Measurements from ENCODE around the gene DCC. TPM values are rescaled to one million over a fixed set of nuclear protein-coding genes. Genes with fewer than 3 reads are reported as not detected.

Gene DCC
- total and polyA plus RNA-seq, 2 of the 8 experiments (the other 6 are each of a cell fraction or from before 2014, with no cell fraction given), result 0.14 to 1.4 TPM

DNA sequence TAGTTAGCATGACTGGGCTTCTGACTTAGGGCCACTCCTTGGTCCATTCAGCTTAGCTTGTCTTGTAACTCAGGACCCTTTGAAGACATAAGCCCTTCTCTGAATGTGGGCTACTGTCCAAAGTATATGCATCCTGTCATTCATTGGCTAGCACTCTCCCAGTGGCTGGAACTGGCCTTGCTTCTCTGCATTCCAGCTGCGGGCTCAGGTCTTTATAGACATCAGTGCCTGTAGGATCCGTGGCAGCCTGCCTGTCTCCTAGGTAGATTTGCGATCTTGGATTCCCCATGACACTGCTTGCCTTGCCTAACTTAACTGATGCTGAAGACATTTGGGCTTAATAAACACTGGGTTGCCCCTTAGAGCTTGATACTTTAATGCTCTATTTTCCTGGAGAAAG, 170.1 kb downstream of the DCC start:
- Histone ChIP-seq H4K91ac (replicated peaks; ENCODE audit: insufficient read length, low read length) (no peak overlapping the region), H3K4me2 (ENCODE audit: insufficient read depth in 1 of 2, low read depth in 2 of 2, low read length in 2 of 2) (no peak overlapping the region), H2BK120ac (replicated peaks; ENCODE audit: low read depth, low read length) (no peak overlapping the region), H3K4me3 (ENCODE audit: extremely low read depth in 1 of 4, insufficient read depth in 2 of 4, low read depth in 3 of 4, low read length in 4 of 4) (no peak overlapping the region), H3K79me2 (ENCODE audit: control insufficient read depth in 1 of 2, insufficient read depth in 2 of 2, low read length in 2 of 2) (no peaks in the 10 kb centered on the region), H2BK15ac (ENCODE audit: low read length) (no peak overlapping the region), H4K20me1 (replicated peaks in 1 of 2; ENCODE audit: control insufficient read depth in 1 of 2, insufficient read depth in 2 of 2, low read length in 2 of 2) (no peaks in the 10 kb centered on the region), H3K23ac (ENCODE audit: insufficient read length) (no peak overlapping the region), H2BK5ac (ENCODE audit: low read depth, low read length) (no peak overlapping the region), H3K14ac (ENCODE audit: insufficient read length) (no peak overlapping the region), H3K79me1 (ENCODE audit: low read depth, low read length) (no peaks in the 10 kb centered on the region), H3K4ac (replicated peaks; ENCODE audit: insufficient read length, low read depth, low read length) (no peak overlapping the region), H3K36me3 (ENCODE audit: control insufficient read depth in 2 of 4, insufficient read depth in 4 of 4, low read length in 3 of 4) (no peaks in the 10 kb centered on the region; a peak in 1 of 8 replicates), H3K9me3 (ENCODE audit: insufficient read depth in 2 of 2, low read depth in 1 of 2, low read length in 1 of 2) (no peaks in the 10 kb centered on the region), H4K5ac (ENCODE audit: insufficient read length, low read depth, low read length) (no peak overlapping the region), H3K27me3 (replicated peaks in 1 of 4; ENCODE audit: control insufficient read depth in 3 of 4, extremely low read depth in 1 of 4, insufficient read depth in 3 of 4, low read length in 3 of 4) (no peaks in the 10 kb centered on the region), H3K23me2 (ENCODE audit: low read depth, low read length) (no peaks in the 10 kb centered on the region), H2AK5ac (ENCODE audit: low read depth, low read length) (no peak overlapping the region), H2BK12ac (ENCODE audit: low read depth, low read length) (no peak overlapping the region), H3K18ac (ENCODE audit: extremely low read depth, low read length) (no peak overlapping the region), H3K4me1 (replicated peaks in 1 of 4; ENCODE audit: control insufficient read depth in 3 of 4, insufficient read depth in 4 of 4, low read length in 3 of 4) (no peaks in the 10 kb centered on the region), H2AFZ (ENCODE audit: low read length) (no peak overlapping the region), H3K27ac (ENCODE audit: low read depth, low read length) (no peak overlapping the region), H3K9ac (replicated peaks in 1 of 4; ENCODE audit: extremely low read depth in 1 of 4, low read depth in 3 of 4, low read length in 3 of 4) (no peak overlapping the region), H2BK20ac (ENCODE audit: low read length) (no peak overlapping the region), H4K8ac (ENCODE audit: extremely low read depth, insufficient read depth, low read length) (no peak overlapping the region), H3K56ac (replicated peaks; ENCODE audit: insufficient read length, low read depth, low read length) (no peak overlapping the region)
- WGBS, 2 experiments (ENCODE audit: extremely low coverage in 1 of 2, insufficient coverage in 1 of 2, insufficient read length in 1 of 2, insufficient replicate concordance in 2 of 2, low coverage in 1 of 2, low lambda C conversion rate in 2 of 2, missing lambda C conversion rate in 1 of 2), result 93% methylated on average over 3 of the region's 3 CpGs; no CpG with 5 or more reads in 1 of the 2 experiments
- ChIA-PET CTCF (ENCODE audit: partially characterized antibody) (interaction anchor here (0.6 to 1.2 kb wide), 4 partner anchors 15 to 205 kb away, joined by 3 to 5 read pairs (median 3); no protein-coding TSS in a partner anchor), POLR2A (ENCODE audit: partially characterized antibody) (no interaction called here)
- no peak for DNase-seq (ENCODE audit: low read depth in 1 of 2, low spot score in 2 of 2)
- no peak for TF ChIP-seq CHD2 (IDR thresholded peaks at IDR 0.05; ENCODE audit: low read length)
- TF ChIP-seq HDAC6 (IDR thresholded peaks at IDR 0.05; ENCODE audit: low read depth, low read length), result no peak
- TF ChIP-seq TCF12 (IDR thresholded peaks at IDR 0.05; ENCODE audit: low read depth, low read length), result no peak
- no peak for TF ChIP-seq HDAC2 (IDR thresholded peaks at IDR 0.05; ENCODE audit: borderline replicate concordance in 1 of 2, low read depth in 2 of 2, low read length in 2 of 2)
- no peak for TF ChIP-seq BRCA1 (IDR thresholded peaks at IDR 0.05; ENCODE audit: low read depth, low read length)
- TF ChIP-seq CREB1 (IDR thresholded peaks at IDR 0.05), result no peak
- TF ChIP-seq SP2 (IDR thresholded peaks at IDR 0.05; ENCODE audit: low read length), result no peak
- no peak for TF ChIP-seq ASH2L (IDR thresholded peaks at IDR 0.05; ENCODE audit: low read length)
- FAIRE-seq, result no peak

All from H1 (cell line).